Fibroblast of mammary gland (primary cell): ENCODE data around the gene NSFL1C.

Source experiments
- DNase-seq: peaks from one replicate; pipeline ENCODE4 v3.0.0-alpha.2; 2010; ENCODE audit warnings: low read depth
- H3K4me3 ChIP-seq: 2 replicates; pipeline ENCODE4 v1.5.1; 2011; ENCODE audit warnings: low read depth, mild to moderate bottlenecking, low read length, moderate library complexity; ENCODE audit not compliant: control insufficient read depth
- TF ChIP-seq, protein P1 (sequence below): conservative IDR thresholded peaks from 2 replicates; pipeline ENCODE4 v1.5.1; 2011; ENCODE audit warnings: low read depth, low read length, inconsistent platforms; ENCODE audit not compliant: control insufficient read depth, insufficient read depth

NSFL1C gene

DNA sequence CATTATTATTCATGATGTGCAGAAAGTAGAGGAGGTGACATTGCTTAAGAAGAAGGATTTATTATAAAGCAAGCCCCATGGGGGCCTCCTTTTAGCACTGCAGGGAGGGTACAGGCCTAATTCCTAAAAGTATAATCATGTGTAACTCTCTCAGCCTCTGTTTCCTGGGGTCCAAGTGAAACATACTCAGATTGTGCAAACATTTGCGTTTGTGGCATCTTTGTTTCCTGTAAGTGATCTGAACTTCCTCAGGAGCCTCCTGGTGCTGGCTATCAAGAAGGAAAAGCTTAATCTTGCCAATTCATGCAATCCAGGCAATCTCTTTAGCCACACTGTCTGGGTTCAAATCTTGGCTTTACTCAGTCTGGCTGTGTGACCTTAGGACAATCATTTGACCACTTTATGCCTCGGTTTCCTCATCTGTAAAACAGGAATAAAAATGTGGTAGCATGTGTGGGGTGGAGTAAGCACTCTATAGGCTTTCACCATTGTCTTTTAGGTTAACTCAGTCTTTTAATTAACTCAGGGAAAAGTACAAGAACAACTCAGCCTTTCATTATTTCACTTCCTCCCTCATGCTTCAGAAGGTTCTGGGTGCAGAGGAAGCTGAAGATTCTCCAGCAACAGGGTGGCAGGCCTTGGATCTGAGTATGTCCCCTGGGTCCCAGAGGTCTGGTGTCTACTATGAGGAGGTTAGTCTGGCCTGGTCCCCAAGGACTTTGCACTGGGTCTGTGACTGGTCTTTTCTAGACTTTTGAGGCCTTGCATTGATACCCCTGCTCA lies 25.4 kb upstream of the NSFL1C start:
- TF ChIP-seq, protein P1, sequence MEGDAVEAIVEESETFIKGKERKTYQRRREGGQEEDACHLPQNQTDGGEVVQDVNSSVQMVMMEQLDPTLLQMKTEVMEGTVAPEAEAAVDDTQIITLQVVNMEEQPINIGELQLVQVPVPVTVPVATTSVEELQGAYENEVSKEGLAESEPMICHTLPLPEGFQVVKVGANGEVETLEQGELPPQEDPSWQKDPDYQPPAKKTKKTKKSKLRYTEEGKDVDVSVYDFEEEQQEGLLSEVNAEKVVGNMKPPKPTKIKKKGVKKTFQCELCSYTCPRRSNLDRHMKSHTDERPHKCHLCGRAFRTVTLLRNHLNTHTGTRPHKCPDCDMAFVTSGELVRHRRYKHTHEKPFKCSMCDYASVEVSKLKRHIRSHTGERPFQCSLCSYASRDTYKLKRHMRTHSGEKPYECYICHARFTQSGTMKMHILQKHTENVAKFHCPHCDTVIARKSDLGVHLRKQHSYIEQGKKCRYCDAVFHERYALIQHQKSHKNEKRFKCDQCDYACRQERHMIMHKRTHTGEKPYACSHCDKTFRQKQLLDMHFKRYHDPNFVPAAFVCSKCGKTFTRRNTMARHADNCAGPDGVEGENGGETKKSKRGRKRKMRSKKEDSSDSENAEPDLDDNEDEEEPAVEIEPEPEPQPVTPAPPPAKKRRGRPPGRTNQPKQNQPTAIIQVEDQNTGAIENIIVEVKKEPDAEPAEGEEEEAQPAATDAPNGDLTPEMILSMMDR: no peak
- DNase-seq: no peak
- H3K4me3 ChIP-seq: no peak overlapping the region

DNA sequence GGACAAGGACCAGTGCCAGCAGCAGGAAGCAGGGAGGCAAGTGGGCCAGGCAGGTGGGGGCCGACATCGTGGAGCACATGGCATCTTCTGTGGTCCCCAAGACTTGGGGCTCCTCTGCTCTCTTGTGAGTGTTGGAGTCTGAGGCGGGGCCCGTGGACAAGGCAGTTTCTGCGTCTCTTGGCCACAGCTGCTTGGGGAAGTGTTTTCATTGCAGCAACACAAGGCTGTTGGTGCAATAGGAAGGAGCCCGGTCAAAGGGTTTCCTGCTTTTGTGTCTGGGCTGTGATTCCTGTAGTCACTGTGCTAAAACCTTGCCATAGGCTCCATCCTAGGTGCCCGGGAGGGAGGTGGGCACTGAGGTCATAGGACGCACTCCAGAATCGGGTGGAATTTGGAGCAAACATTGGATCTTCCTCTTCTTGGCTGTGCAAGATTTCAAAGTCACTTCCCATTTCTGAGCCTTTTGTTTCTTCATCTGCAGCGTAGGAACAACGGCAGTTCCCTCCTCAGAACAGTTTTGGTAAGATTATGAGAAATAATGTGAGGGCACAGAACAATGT lies 24.7 kb upstream of the NSFL1C start, which contains the start of gene SIRPB2:
Gene SIRPB2, minus strand, starts transcription at position 140 of the 560 bp plus-strand sequence. Its CDS starts 61 bp downstream, at position 79.
- TF ChIP-seq, protein P1: no peak
- H3K4me3 ChIP-seq: no peak within 1 kb of the TSS

DNA sequence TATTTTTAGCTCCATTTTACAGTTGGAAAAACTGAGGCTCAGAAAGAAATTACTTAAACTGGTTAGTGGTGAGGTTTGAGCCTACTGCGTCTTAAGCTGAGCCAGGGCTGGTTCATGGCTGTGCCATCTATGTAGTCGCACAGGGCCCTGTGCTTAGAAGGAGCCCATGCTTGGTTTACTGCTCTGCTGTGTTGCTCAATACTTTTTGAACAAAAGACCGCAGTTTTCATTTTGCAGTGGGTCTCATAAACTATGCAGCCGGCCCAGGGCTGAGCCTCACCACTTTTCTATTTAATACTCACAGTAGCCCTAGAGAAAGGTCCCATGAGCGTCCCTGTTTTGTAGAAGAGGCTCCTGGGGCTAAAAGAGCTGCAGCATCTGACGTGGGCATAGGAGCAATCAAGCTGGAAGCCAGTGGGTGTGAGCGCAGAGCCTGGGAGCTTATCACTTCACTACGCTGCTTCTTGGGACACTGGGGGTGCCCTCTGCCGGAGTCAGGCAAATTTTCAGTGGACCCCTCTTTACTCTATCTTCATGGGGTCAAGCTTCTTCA lies 24.1 kb upstream of the NSFL1C start:
- TF ChIP-seq, protein P1: no peak
- no peak overlapping the region for H3K4me3 ChIP-seq
- DNase-seq: no peak

More for the DNA sequence above, 24.7 kb upstream of the NSFL1C start, which contains the start of gene SIRPB2:
- no peak for DNase-seq

DNA sequence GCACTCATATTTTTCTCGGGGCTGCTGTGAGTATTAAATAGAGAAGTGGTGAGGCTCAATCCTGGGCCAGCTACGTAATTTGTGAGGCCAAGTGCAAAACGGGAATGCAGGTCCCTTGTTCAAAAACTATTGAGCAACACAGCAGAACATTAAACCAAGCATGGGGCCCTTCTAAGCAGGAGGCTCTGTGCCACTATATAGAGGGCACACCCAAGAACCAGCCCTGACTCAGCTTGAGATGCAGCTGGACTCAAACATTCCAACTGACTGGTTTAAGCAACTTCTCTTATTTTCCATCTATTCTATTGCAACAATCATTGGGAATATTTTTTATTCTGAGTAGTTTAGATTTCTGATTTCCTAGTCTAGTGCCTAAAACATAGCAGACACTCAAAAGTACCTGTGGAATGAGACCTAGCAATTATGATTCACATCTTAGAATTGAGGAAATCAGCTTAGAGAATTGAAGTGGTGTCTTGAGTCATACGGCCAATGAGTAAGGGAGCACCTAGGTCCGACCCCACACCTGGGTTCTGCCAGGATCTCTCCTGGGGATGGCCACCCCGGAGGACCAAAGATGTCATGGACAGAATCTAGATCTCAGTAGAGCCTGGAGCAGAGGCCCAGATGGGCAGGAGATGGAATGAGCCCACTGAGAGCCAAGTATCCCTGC lies 23.3 kb upstream of the NSFL1C start:
- H3K4me3 ChIP-seq: no peak overlapping the region
- TF ChIP-seq, protein P1: no peak
- no peak for DNase-seq

DNA sequence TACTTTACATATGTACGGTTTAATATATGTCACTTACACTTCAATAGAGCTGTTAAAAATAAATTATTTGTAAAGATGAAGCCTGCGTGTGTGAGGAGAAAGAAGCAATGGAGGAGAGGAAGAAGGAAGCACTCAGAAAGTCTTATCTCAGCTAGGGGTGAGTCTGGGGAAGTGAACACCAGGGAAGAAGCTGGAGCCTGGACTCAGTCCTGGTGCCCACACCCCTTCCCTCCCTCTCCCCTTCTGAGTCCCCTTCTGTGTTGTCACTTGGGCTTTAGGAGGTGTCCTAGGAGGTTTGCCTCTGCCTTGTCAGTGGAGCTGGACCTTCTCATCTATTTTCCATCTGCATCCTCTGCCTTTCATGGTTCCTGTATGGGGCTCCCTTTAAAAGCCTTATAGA lies 22.7 kb upstream of the NSFL1C start:
- no peak for DNase-seq
- H3K4me3 ChIP-seq: no peak overlapping the region
- TF ChIP-seq, protein P1: no peak

DNA sequence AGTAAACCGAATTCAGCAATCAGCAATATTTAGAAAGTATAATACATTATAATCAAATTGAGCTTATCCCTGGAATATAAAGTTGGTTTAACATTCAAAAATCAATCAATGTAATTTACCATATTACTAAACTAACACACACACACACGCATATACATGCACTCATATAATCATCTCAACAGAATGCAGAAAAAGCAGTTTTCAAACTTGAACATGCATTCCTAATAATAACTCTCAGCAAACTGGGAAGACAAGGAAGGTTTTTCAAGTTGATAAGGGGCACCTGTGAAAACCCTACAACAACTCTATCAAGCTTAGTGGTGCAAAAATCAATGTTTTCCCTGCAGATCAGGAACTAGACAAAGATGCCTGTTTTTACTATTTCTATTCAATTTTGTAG lies 19.9 kb upstream of the NSFL1C start:
- H3K4me3 ChIP-seq: no peak overlapping the region
- TF ChIP-seq, protein P1: no peak
- DNase-seq: no peak
